Activated CD8-positive, alpha-beta memory T cell treated with anti-CD3 and anti-CD28 coated beads, Interleukin-2, amount 50 U/mL, for 1 hour (primary cell): ENCODE measurements around the gene OBSCN.

ENCODE experiments used
- DNase-seq: peaks from one replicate; pipeline ENCODE4 v3.0.0-alpha.2; 2020; ENCODE audit errors: extremely low read depth

OBSCN gene

GRCh38 chr1:228289239-228289849 is 81.5 kb downstream of the OBSCN start:
- no peak for DNase-seq

DNA sequence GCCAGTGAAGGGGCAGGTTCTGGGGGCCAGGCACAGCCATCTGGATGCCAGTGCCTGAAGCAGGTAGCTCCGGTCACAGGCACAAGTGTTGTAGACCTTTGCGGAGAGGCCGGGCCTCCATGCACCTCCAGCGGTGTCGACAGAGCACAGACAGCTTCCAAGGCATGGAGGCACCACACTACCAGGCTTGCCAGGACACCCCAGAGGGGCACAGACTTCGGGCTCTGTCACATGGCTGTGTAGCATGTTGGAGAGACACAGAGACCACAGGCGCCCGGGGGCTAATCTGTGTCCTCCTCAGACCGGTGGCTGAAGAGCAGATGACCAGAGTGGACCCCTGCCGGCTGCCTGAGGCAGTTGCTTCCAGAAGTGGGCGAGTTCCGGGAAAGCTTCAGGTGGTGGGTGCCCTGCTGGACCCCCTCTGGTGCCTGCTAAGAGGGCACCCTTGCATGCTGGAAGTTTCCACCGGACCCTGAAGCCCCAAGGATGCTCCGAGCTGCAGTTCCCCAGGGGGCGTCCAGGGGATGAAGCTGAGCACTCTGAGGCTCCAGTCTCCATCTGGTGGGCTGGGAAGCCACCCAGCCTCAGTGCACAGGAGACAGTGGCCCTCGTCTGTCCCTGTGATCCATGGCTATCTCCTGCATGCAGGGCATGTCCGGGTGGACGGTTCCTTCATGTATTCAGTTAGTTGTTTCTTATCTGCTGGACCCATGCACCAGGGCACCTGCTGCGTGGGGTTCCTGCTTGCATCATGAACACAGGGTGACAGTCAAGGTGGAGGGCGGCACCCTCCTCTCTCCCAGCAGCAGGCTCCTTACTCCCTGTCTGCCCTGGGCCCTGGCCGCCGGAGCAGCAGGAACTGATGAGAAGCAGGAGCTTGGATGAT is 82.4 kb downstream of the OBSCN start:
- no peak for DNase-seq

DNA sequence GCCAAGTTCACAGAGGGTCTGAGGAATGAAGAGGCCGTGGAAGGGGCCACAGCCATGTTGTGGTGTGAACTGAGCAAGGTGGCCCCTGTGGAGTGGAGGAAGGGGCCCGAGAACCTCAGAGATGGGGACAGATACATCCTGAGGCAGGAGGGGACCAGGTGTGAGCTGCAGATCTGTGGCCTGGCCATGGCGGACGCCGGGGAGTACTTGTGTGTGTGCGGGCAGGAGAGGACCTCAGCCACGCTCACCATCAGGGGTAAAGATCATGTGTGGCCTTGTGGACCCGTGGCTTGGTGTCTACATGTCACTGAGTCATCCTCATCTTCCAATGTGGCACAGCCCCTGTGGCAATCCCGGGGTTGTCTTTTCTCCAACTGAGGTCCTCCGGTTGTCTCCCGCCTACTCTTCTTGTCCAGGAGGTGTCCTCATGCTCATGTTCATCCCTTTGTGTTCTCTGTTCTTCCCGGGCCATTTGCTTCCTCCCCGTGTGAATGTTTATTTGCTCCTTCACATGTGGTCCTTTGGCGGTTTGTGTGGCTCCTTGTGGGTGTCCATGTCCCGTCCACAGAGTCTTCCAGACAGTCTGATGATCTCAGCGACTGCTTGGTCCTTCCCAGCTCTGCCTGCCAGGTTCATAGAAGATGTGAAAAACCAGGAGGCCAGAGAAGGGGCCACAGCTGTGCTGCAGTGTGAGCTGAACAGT is 84.2 kb downstream of the OBSCN start:
- DNase-seq = no peak

- DNase-seq = no peak
Observed at GRCh38 chr1:228292609-228292911, 84.7 kb downstream of the OBSCN start.

GRCh38 chr1:228293393-228293792 is 85.5 kb downstream of the OBSCN start:
- no peak for DNase-seq

DNA sequence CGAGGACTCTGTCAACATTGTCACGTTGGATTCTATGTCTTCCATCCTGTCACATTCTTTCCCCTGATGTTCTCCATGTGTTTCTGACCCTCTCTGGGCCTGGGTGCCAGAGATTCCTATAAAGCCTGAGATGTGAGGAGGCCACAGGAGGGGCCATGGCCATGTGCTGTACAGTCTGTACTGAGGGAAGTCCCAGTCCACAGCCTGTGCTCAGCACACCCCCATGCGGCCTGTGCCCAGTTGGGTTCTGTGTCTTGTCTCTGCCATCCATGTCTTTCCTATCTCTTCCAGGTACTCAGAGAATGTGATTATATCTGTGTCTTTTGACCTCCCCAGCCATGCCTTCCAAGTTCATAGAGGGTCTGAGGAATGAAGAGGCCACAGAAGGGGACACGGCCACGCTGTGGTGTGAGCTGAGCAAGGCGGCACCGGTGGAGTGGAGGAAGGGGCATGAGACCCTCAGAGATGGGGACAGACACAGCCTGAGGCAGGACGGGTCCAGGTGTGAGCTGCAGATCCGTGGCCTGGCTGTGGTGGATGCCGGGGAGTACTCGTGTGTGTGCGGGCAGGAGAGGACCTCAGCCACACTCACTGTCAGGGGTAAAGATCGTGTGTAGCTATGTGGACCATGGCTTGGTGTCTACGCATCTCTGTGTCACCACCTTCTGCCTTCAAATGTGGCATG is 86.1 kb downstream of the OBSCN start:
- no peak for DNase-seq

GRCh38 chr1:228294717-228295116 is 86.9 kb downstream of the OBSCN start:
- DNase-seq = no peak

- no peak for DNase-seq
Observed at GRCh38 chr1:228295201-228295600, 87.4 kb downstream of the OBSCN start.

GRCh38 chr1:228295981-228296380 is 88.1 kb downstream of the OBSCN start:
- no peak for DNase-seq

DNA sequence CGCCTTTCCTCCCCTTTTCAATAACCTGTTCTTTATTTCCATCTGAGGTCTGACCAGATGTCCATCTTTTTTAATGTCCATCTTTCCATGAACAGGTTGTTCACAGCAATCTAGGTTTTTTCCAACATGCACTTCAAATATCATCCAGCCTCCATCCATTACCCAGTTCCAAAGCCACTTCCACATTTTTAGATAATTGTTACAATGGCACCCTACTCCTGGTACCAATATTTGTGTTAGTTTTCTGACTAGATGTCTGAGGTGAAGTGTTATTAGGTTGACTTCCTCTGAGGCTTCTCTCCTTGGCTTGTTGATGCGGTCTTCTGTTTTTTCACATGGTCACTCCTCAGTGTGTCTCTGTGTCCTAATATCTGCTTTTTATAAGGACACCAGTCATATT is 89.4 kb downstream of the OBSCN start:
- DNase-seq = no peak

GRCh38 chr1:228297822-228298221 is 90.0 kb downstream of the OBSCN start:
- DNase-seq = no peak

GRCh38 chr1:228298471-228298870 is 90.6 kb downstream of the OBSCN start:
- no peak for DNase-seq

GRCh38 chr1:228299211-228299610 is 91.4 kb downstream of the OBSCN start:
- DNase-seq = no peak

DNA sequence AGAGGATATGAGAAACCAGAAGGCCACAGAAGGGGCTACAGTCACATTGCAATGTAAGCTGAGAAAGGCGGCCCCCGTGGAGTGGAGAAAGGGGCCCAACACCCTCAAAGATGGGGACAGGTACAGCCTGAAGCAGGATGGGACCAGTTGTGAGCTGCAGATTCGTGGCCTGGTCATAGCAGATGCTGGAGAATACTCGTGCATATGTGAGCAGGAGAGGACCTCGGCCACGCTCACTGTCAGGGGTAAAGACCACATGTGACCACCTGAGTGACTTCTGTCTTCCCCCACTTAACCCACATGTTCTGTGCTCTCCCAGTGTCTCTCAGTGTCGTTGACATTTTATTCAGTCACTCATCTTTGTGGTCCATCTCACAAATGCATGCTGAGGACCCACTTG is 92.1 kb downstream of the OBSCN start:
- DNase-seq = no peak

GRCh38 chr1:228302086-228302485 is 94.2 kb downstream of the OBSCN start:
- DNase-seq = no peak

GRCh38 chr1:228303596-228303995 is 95.8 kb downstream of the OBSCN start:
- DNase-seq = no peak

DNA sequence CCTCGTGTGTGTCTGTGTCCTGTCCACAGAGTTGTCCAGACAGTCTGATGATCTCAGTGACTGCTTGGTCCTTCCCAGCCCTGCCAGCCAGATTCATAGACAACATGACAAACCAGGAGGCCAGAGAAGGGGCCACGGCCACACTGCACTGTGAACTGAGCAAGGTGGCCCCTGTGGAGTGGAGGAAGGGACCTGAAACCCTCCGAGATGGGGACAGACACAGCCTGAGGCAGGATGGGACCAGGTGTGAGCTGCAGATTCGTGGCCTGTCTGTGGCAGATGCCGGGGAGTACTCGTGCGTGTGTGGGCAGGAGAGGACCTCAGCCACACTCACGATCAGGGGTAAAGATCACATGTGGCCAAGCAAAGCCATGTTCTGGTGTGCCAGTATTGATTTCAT is 96.4 kb downstream of the OBSCN start:
- no peak for DNase-seq

DNA sequence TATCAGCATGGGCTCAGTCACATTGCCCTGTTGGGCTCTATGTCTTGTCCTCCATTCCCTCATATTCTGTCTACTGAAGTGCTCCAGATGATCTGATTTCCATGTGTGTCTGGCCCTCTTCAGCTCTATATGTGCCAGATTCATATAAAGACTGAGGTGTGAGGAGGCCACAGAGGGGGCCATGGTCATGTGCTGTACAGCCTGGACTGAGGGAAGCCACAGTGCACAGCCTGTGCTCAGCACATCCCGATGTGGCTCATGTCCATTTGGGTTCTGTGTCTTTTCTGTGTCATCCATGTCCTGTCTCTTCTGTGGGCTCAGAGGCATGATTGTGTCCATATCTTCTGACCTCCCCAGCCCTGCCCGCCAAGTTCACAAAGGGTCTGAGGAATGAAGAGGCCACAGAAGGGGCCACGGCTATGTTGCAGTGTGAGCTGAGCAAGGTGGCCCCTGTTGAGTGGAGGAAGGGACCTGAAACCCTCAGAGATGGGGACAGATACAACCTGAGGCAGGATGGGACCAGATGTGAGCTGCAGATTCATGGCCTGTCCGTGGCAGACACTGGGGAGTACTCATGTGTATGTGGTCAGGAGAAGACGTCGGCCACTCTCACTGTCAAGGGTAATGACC is 97.0 kb downstream of the OBSCN start:
- DNase-seq = no peak

DNA sequence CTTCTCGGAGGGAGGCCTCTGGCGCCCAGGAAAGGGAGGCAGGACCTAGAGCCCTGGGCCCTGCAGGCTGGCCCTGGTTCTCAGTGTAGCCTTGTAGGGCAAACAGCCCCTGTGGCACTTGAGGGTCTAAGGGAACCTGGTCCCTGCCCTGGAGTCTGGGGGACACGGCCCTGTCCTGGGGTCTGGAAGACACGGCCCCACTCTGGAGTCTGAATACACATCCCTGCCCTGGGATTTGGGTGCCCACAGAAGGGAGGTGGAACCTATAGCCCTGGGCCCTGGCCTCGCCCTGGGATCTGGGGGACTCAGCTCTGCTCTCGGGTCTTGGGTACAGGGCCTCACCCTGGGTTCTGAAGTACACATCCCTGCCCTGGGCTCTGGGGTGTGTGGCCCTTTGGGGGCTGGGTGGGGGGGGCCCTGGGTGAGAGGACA is 97.9 kb downstream of the OBSCN start:
- DNase-seq = no peak

GRCh38 chr1:228306275-228307217 is 98.7 kb downstream of the OBSCN start:
- DNase-seq = no peak
